Measurements from ENCODE around the gene SMPD3. TPM values are rescaled to one million over a fixed set of nuclear protein-coding genes. Genes with fewer than 3 reads are reported as not detected.

The SMPD3 gene
- polyA plus RNA-seq, 2 of the 4 experiments (the other 2 are of a cell fraction) = 0.04 to 0.13 TPM

GRCh38 chr16:68488554-68488953 is 40.2 kb upstream of the SMPD3 start:
- CTCF ChIA-PET = interaction anchor here (0.5 to 3.3 kb wide), 4 partner anchors 32 to 587 kb away, joined by 3 to 18 read pairs (median 5); no protein-coding TSS in a partner anchor
- no peak overlapping the region for H3K4me2 ChIP-seq
- FAIRE-seq = no peak

GRCh38 chr16:68487669-68488068 is 39.4 kb upstream of the SMPD3 start:
- ATAC-seq = no peak
- peaks cover 9% of the 10 kb centered on the region; the same call in 1 of the 3 replicates for H3K9me3 ChIP-seq
- CTCF ChIA-PET = interaction anchor here (0.6 to 3.3 kb wide), 5 partner anchors 9 to 216 kb away, joined by 3 to 18 read pairs (median 5); no protein-coding TSS in a partner anchor
- no peak overlapping the region for H3K4me2 ChIP-seq
- WGBS (ENCODE audit: missing lambda C conversion rate) = 65% methylated on average over 6 of the region's 6 CpGs
- FAIRE-seq = no peak
- DNase-seq (ENCODE audit: low read depth in 1 of 2, low spot score in 1 of 2) = no peak
- POLR2A ChIA-PET = no interaction called here
- H3K27ac ChIP-seq = no peak overlapping the region
- H3K4me1 ChIP-seq = peaks cover 11% of the 10 kb centered on the region; the same call in 1 of the 3 replicates
- no peak overlapping the region for H3K4me3 ChIP-seq
- TF ChIP-seq EP300 (IDR thresholded peaks at IDR 0.05) (no peak), MAFK (IDR thresholded peaks at IDR 0.05; ENCODE audit: partially characterized antibody) (no peak), ZNF302 (CRISPR knock-in tag; IDR thresholded peaks at IDR 0.05) (no peak), POLR2AphosphoS2 (conservative IDR thresholded peaks at IDR 0.05; ENCODE audit: low read length) (no peak), JUNB (IDR thresholded peaks at IDR 0.05) (no peak), PHF8 (IDR thresholded peaks at IDR 0.05; ENCODE audit: borderline replicate concordance, low read depth) (no peak), REST (IDR thresholded peaks at IDR 0.05) (no peak), USF2 (IDR thresholded peaks at IDR 0.05) (no peak), KDM5A (IDR thresholded peaks at IDR 0.05) (no peak), MYC (IDR thresholded peaks at IDR 0.05; ENCODE audit: borderline replicate concordance, low read length) (no peak), SREBF2 (IDR thresholded peaks at IDR 0.05) (no peak), HMGXB4 (CRISPR knock-in tag; IDR thresholded peaks at IDR 0.05; ENCODE audit: borderline replicate concordance) (no peak), POLR2A (IDR thresholded peaks at IDR 0.05; ENCODE audit: low read length) (no peak), FOSB (CRISPR knock-in tag; IDR thresholded peaks at IDR 0.05) (no peak), HOXB5 (CRISPR knock-in tag; IDR thresholded peaks at IDR 0.05) (no peak)

More at GRCh38 chr16:68488554-68488953, 40.2 kb upstream of the SMPD3 start:
- H3K4me1 ChIP-seq = peaks cover 11% of the 10 kb centered on the region; the same call in 1 of the 3 replicates
- peaks cover 4% of the 10 kb centered on the region; the same call in 2 of the 3 replicates for H3K9me3 ChIP-seq
- no peak for ATAC-seq
- H3K4me3 ChIP-seq = no peak overlapping the region
- POLR2A ChIA-PET = no interaction called here
- no peak for TF ChIP-seq ZFP36 (IDR thresholded peaks at IDR 0.05; ENCODE audit: borderline replicate concordance, partially characterized antibody)
- TF ChIP-seq ELK1 (IDR thresholded peaks at IDR 0.05; ENCODE audit: low read depth, low read length) = no peak
- TF ChIP-seq E2F6 (IDR thresholded peaks at IDR 0.05; ENCODE audit: borderline replicate concordance, low read depth) = no peak
- no peak for TF ChIP-seq NR3C1 (IDR thresholded peaks at IDR 0.05)
- no peak for TF ChIP-seq CHD2 (IDR thresholded peaks at IDR 0.05; ENCODE audit: low read length, partially characterized antibody)
- TF ChIP-seq MAX (IDR thresholded peaks at IDR 0.05) = no peak
- no peak for TF ChIP-seq PHF8 (IDR thresholded peaks at IDR 0.05; ENCODE audit: borderline replicate concordance, low read depth)
- TF ChIP-seq POLR2A (IDR thresholded peaks at IDR 0.05; ENCODE audit: low read length) = no peak
- TF ChIP-seq CHD4 (IDR thresholded peaks at IDR 0.05; ENCODE audit: borderline replicate concordance) = no peak
- TF ChIP-seq HOXA7 (CRISPR knock-in tag; IDR thresholded peaks at IDR 0.05) = no peak
- no peak for TF ChIP-seq FOSL2 (IDR thresholded peaks at IDR 0.05)
- TF ChIP-seq FOSL2 (CRISPR knock-in tag; IDR thresholded peaks at IDR 0.05) = no peak
- no peak for TF ChIP-seq NFE2L2 (conservative IDR thresholded peaks at IDR 0.05; ENCODE audit: low read length)
- TF ChIP-seq TFCP2L1 (CRISPR knock-in tag; IDR thresholded peaks at IDR 0.05) = no peak
- TF ChIP-seq MYC (IDR thresholded peaks at IDR 0.05; ENCODE audit: borderline replicate concordance, low read length) = no peak
- TF ChIP-seq FOXS1 (CRISPR knock-in tag; IDR thresholded peaks at IDR 0.05) = no peak
- TF ChIP-seq JUNB (IDR thresholded peaks at IDR 0.05) = no peak
- TF ChIP-seq BCL3 (IDR thresholded peaks at IDR 0.05) = no peak
- no peak for TF ChIP-seq RFX5 (IDR thresholded peaks at IDR 0.05)
- 54% methylated on average over 2 of the region's 2 CpGs for WGBS (ENCODE audit: missing lambda C conversion rate)
- no peak overlapping the region for H3K27ac ChIP-seq
- no peak for DNase-seq (ENCODE audit: low read depth in 1 of 2, low spot score in 1 of 2)
